Esophagus muscularis mucosa (tissue), 4 donors: ENCODE results near the gene PPP2R5C.

ENCODE experiments used
- CTCF ChIP-seq, 3 experiments: fragments of 200-600 bp in 2 of 3; fragments of 450-650 bp in 1 of 3; sonication (generic) in 2 of 3; IDR thresholded peaks; one replicate each; pipeline ENCODE4 v1.5.1; 2017 to 2019; ENCODE audit warnings: antibody characterized with exemption in 3 of 3, mild to moderate bottlenecking in 2 of 3, moderate library complexity in 1 of 3
- EP300 ChIP-seq: sonication (generic); formaldehyde crosslinking; IDR thresholded peaks from one replicate; pipeline ENCODE4 v1.6.1; 2017; ENCODE audit warnings: antibody characterized with exemption
- POLR2A ChIP-seq: fragments of 450-650 bp; IDR thresholded peaks from one replicate; pipeline ENCODE4 v1.6.1; 2017; ENCODE audit warnings: antibody characterized with exemption, moderate library complexity, mild to moderate bottlenecking, low read depth
- POLR2AphosphoS5 ChIP-seq, 2 donors: sonication (generic); formaldehyde crosslinking; IDR thresholded peaks; one replicate each; pipeline ENCODE4 v1.6.1; 2017; ENCODE audit warnings: antibody characterized with exemption in 2 of 2

GRCh38 chr14:101875041-101875726 is 113.7 kb downstream of the PPP2R5C start:
- TF ChIP-seq CTCF (IDR thresholded peaks at IDR 0.05) (no peak), POLR2AphosphoS5 (IDR thresholded peaks at IDR 0.05) (no peak), EP300 (no peak), POLR2A (no peak)
